ENCODE measurements around the gene FKBP10. TPM values are rescaled to one million over a fixed set of nuclear protein-coding genes. Genes with fewer than 3 reads are reported as not detected.

Gene FKBP10
- total RNA-seq, 2 experiments from 2014 or later = not detected

DNA sequence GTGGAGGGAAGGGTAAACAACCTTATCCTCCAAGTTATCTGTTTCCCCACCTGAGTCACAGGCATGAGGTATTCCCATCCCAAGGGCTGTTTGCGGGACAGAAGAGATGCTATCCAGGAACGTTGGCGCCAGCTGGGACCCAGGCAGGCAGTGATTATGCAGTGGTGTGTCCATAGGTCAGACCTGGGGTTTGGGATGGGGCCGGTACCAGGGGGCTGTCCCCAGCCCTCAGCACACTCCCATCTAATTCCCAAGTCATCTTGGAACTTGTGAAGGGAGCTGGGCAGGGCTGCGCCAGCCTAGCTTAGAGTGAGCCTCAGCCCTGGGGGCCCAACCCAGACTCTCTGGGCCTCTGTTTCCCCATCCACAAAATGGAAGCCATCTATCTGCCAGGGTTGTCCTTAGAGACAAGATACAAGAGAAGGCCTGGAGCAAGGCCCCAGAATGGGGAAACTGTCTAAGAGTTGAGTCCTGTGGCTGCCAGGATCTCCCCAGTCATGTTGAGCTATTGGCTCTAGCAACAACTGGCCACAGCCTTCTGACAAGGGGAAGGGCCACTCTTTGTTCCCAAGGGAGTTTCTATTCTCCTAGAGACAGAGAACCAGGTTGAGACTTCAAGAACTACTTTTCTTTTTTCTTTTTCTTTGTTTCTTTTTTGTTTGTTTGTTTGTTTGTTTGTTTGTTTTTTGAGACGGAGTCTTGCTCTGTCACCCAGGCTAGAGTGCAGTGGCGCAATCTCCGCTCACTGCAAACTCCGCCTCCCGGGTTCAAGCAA is 16.5 kb upstream of the FKBP10 start:
- Histone ChIP-seq H3K27ac (ENCODE audit: low read depth in 1 of 2, low read length in 2 of 2) (no peak overlapping the region), H3K27me3 (ENCODE audit: control insufficient read depth in 1 of 2, insufficient read depth in 2 of 2, low read length in 2 of 2) (no peaks in the 10 kb centered on the region), H3K36me3 (ENCODE audit: insufficient read depth, low read length) (no peaks in the 10 kb centered on the region), H3K9me3 (ENCODE audit: control insufficient read depth in 1 of 2, insufficient read depth in 1 of 2, low read length in 2 of 2) (no peaks in the 10 kb centered on the region), H3K4me3 (ENCODE audit: low read length) (no peak overlapping the region), H3K4me1 (ENCODE audit: insufficient read depth, low read length) (peaks cover 6% of the 10 kb centered on the region)
- CTCF ChIA-PET = no interaction called here
- ATAC-seq (ENCODE audit: poor library complexity) (no peak), DNase-seq (no peak)
- intact Hi-C loops (cut with DNase I, micrococcal nuclease) = no loop called here
- Mint-ChIP-seq H3K4me3 (no peak overlapping the region), H3K4me1 (ENCODE audit: low read depth) (peaks cover under 1% of the 10 kb centered on the region), H3K9me3 (no peaks in the 10 kb centered on the region), H3K27ac (no peak overlapping the region), H3K27me3 (no peaks in the 10 kb centered on the region), H3K36me3 (ENCODE audit: low read depth) (no peaks in the 10 kb centered on the region)
- POLR2A ChIA-PET = no interaction called here
- TF ChIP-seq, protein P1, sequence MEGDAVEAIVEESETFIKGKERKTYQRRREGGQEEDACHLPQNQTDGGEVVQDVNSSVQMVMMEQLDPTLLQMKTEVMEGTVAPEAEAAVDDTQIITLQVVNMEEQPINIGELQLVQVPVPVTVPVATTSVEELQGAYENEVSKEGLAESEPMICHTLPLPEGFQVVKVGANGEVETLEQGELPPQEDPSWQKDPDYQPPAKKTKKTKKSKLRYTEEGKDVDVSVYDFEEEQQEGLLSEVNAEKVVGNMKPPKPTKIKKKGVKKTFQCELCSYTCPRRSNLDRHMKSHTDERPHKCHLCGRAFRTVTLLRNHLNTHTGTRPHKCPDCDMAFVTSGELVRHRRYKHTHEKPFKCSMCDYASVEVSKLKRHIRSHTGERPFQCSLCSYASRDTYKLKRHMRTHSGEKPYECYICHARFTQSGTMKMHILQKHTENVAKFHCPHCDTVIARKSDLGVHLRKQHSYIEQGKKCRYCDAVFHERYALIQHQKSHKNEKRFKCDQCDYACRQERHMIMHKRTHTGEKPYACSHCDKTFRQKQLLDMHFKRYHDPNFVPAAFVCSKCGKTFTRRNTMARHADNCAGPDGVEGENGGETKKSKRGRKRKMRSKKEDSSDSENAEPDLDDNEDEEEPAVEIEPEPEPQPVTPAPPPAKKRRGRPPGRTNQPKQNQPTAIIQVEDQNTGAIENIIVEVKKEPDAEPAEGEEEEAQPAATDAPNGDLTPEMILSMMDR (IDR thresholded peaks at IDR 0.05) = no peak

DNA sequence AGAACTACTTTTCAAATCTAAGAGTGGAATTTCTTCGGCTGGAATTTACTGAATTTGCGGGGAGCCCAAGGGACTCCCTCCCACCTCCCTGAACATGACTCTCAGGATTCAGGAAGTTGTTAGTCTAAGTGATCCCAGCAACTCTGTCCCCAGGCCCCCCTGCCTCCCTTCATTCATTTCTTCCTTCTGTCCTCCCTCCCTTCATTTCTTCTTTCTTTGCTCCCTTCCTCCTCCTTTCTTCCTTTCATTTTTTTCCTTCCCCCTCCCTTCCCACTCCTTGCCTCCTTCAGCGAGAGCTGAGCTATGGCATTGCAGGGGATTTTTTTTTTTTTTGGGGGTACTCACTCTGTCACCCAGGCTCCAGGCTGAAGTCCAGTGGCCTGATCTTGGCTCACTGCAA is 15.4 kb upstream of the FKBP10 start:
- no peaks in the 10 kb centered on the region for H3K27me3 ChIP-seq (ENCODE audit: control insufficient read depth in 1 of 2, insufficient read depth in 2 of 2, low read length in 2 of 2)
- ATAC-seq (ENCODE audit: poor library complexity) (no peak), DNase-seq (no peak)
- CTCF ChIA-PET = interaction anchor here (0.7 kb wide), 1 partner anchor 152 kb away, joined by 3 read pairs; no protein-coding TSS in a partner anchor
- H3K4me3 ChIP-seq (ENCODE audit: low read length) = no peak overlapping the region
- peaks cover 12% of the 10 kb centered on the region for H3K4me1 ChIP-seq (ENCODE audit: insufficient read depth, low read length)
- H3K4me1 Mint-ChIP-seq (ENCODE audit: low read depth) = peaks cover 5% of the 10 kb centered on the region
- no peaks in the 10 kb centered on the region for H3K9me3 Mint-ChIP-seq
- TF ChIP-seq, protein P1 (IDR thresholded peaks at IDR 0.05) = no peak
- H3K4me3 Mint-ChIP-seq = no peak overlapping the region
- intact Hi-C loops (cut with DNase I, micrococcal nuclease) = no loop called here
- no peaks in the 10 kb centered on the region for H3K36me3 ChIP-seq (ENCODE audit: insufficient read depth, low read length)
- H3K27ac ChIP-seq (ENCODE audit: low read depth in 1 of 2, low read length in 2 of 2) = no peak overlapping the region
- H3K9me3 ChIP-seq (ENCODE audit: control insufficient read depth in 1 of 2, insufficient read depth in 1 of 2, low read length in 2 of 2) = no peaks in the 10 kb centered on the region
- H3K27ac Mint-ChIP-seq = no peak overlapping the region
- peaks cover 5% of the 10 kb centered on the region for H3K27me3 Mint-ChIP-seq
- POLR2A ChIA-PET = no interaction called here
- no peaks in the 10 kb centered on the region for H3K36me3 Mint-ChIP-seq (ENCODE audit: low read depth)

DNA sequence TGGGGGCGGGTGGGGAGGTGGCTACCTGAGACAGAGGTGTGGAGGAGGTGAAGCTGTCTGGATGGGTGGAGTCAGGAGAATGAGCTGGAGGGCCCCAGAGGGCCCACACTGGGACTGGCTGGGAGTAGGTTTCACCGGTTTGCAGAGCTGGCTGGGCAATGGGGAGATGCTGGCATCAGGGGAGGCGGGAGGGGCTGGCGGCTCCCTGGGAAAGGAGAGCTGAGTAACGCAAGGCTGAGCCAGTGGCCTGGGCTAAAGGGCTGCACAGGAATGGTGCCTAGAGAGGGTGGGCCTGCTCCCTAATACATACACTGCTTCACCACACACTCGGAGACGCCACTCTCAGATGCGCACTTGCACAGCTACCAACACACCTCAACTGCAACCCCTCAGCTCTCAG is 13.4 kb upstream of the FKBP10 start:
- Mint-ChIP-seq H3K36me3 (ENCODE audit: low read depth) (no peaks in the 10 kb centered on the region), H3K4me3 (no peak overlapping the region), H3K4me1 (ENCODE audit: low read depth) (peaks cover 5% of the 10 kb centered on the region), H3K27me3 (peaks cover 5% of the 10 kb centered on the region), H3K27ac (no peak overlapping the region), H3K9me3 (no peaks in the 10 kb centered on the region)
- TF ChIP-seq, protein P1 (IDR thresholded peaks at IDR 0.05) = no peak
- ATAC-seq (ENCODE audit: poor library complexity) (no peak), DNase-seq (no peak)
- ChIA-PET POLR2A (no interaction called here), CTCF (no interaction called here)
- no peaks in the 10 kb centered on the region for H3K36me3 ChIP-seq (ENCODE audit: insufficient read depth, low read length)
- H3K4me1 ChIP-seq (ENCODE audit: insufficient read depth, low read length) = peaks cover 12% of the 10 kb centered on the region
- no peaks in the 10 kb centered on the region for H3K27me3 ChIP-seq (ENCODE audit: control insufficient read depth in 1 of 2, insufficient read depth in 2 of 2, low read length in 2 of 2)
- intact Hi-C loops (cut with DNase I, micrococcal nuclease) = no loop called here
- no peaks in the 10 kb centered on the region for H3K9me3 ChIP-seq (ENCODE audit: control insufficient read depth in 1 of 2, insufficient read depth in 1 of 2, low read length in 2 of 2)
- H3K4me3 ChIP-seq (ENCODE audit: low read length) = no peak overlapping the region
- no peak overlapping the region for H3K27ac ChIP-seq (ENCODE audit: low read depth in 1 of 2, low read length in 2 of 2)
